Calu3 (cell line): Measurements from ENCODE around the gene PPP1R9B. TPM values are rescaled to one million over a fixed set of nuclear protein-coding genes. Genes with fewer than 3 reads are reported as not detected.

ENCODE experiments used
- BruUV-seq: library from RNA; stranded (reverse); fragments of 400-500 nt; replicated peaks from 2 replicates; lab custom pipeline; 2021; lab: Mats Ljungman, UMichigan
- CTCF ChIA-PET: fragments of 300-600 bp; sonication (Branson Sonifier 250); formaldehyde crosslinking; loops from one replicate; lab custom pipeline; 2022; ENCODE audit warnings: antibody characterized with exemption; lab: Charles Lee
- DNase-seq: peaks from one replicate; pipeline ENCODE4 v3.0.0; 2022
- H3K27ac Mint-ChIP-seq: one replicate; pipeline ENCODE4 v1.8.0; 2022; ENCODE audit warnings: mixed read lengths; ENCODE audit not compliant: unreplicated experiment
- H3K27me3 Mint-ChIP-seq: one replicate; pipeline ENCODE4 v1.8.0; 2022; ENCODE audit warnings: mixed read lengths; ENCODE audit not compliant: unreplicated experiment
- H3K36me3 Mint-ChIP-seq: one replicate; pipeline ENCODE4 v1.8.0; 2022; ENCODE audit warnings: mild to moderate bottlenecking, moderate library complexity, mixed read lengths; ENCODE audit not compliant: insufficient read depth, unreplicated experiment
- H3K4me1 Mint-ChIP-seq: one replicate; pipeline ENCODE4 v1.8.0; 2022; ENCODE audit warnings: mild to moderate bottlenecking, low read depth, mixed read lengths; ENCODE audit not compliant: unreplicated experiment
- H3K4me3 Mint-ChIP-seq: one replicate; pipeline ENCODE4 v1.8.0; 2022; ENCODE audit warnings: mild to moderate bottlenecking, low read depth, moderate library complexity, mixed read lengths; ENCODE audit not compliant: unreplicated experiment
- H3K9me3 Mint-ChIP-seq: one replicate; pipeline ENCODE4 v1.8.0; 2022; ENCODE audit warnings: low read depth, mixed read lengths; ENCODE audit not compliant: unreplicated experiment
- intact Hi-C: fragments of 100-400 bp; cut with micrococcal nuclease; formaldehyde crosslinking; loops from one replicate; pipeline ENCODE4 v1.10.0; 2022; ENCODE audit not compliant: unreplicated experiment
- total RNA-seq: library from RNA; stranded (reverse); gene quantifications from 2 replicates; pipeline ENCODE4 v1.2.3, GENCODE V29; 2022
- TF ChIP-seq, protein P1 (sequence below): fragments of 200-600 bp; IDR thresholded peaks from one replicate; pipeline ENCODE4 v1.8.0; 2022; ENCODE audit warnings: antibody characterized with exemption; ENCODE audit not compliant: unreplicated experiment

Gene PPP1R9B
- total RNA-seq, 1 experiment from 2014 or later, result 74.3 TPM

- no peak for DNase-seq
- CTCF ChIA-PET, result no interaction called here
- Mint-ChIP-seq H3K4me3 (no peak overlapping the region), H3K27me3 (peaks cover 95% of the 10 kb centered on the region), H3K4me1 (peaks cover 10% of the 10 kb centered on the region), H3K36me3 (peaks cover 7% of the 10 kb centered on the region), H3K9me3 (no peaks in the 10 kb centered on the region), H3K27ac (no peak overlapping the region)
- intact Hi-C loops, result no loop called here
- TF ChIP-seq, protein P1, sequence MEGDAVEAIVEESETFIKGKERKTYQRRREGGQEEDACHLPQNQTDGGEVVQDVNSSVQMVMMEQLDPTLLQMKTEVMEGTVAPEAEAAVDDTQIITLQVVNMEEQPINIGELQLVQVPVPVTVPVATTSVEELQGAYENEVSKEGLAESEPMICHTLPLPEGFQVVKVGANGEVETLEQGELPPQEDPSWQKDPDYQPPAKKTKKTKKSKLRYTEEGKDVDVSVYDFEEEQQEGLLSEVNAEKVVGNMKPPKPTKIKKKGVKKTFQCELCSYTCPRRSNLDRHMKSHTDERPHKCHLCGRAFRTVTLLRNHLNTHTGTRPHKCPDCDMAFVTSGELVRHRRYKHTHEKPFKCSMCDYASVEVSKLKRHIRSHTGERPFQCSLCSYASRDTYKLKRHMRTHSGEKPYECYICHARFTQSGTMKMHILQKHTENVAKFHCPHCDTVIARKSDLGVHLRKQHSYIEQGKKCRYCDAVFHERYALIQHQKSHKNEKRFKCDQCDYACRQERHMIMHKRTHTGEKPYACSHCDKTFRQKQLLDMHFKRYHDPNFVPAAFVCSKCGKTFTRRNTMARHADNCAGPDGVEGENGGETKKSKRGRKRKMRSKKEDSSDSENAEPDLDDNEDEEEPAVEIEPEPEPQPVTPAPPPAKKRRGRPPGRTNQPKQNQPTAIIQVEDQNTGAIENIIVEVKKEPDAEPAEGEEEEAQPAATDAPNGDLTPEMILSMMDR, result no peak
- BruUV-seq, result no TSS peak
Observed at GRCh38 chr17:50194140-50194933, 43.9 kb upstream of the PPP1R9B start.

DNA sequence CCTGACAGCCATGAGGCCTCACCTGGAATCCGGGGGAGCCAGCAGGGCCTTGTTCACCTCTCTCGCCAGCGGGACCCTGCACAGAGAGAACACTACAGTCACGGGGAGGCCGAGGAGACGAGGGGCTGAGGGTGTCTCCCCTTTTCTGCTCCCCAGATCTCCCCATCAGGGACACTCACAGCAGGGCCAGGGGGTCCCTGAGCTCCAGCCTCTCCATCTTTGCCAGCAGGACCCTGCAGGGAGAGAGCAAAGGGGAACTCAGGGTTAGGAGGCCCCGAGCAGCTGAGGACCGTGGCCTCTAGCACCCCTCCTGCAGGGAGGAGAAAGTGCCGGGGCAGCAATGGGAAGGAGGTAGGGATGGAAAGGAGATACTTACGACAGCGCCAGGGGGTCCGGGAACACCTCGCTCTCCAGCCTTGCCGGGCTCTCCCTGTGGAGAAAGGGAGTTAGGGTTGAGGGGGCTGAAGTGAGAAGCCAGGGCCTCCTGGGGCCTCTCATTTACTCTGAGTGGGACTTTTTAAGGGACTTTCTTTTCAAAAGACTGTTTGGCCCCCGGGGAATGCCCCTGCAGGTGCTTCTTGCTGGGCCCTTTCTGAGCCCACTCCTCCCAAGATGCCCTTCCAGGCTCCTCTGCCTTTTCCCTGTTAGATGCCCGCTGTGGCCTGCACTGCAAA is 42.3 kb upstream of the PPP1R9B start:
- DNase-seq, result no peak
- no peaks in the 10 kb centered on the region for H3K9me3 Mint-ChIP-seq
- no peaks in the 10 kb centered on the region for H3K4me1 Mint-ChIP-seq
- no peaks in the 10 kb centered on the region for H3K36me3 Mint-ChIP-seq
- H3K27me3 Mint-ChIP-seq, result peaks cover 98% of the 10 kb centered on the region
- no peak overlapping the region for H3K27ac Mint-ChIP-seq
- TF ChIP-seq, protein P1, result no peak
- intact Hi-C loops, result no loop called here
- H3K4me3 Mint-ChIP-seq, result no peak overlapping the region
- CTCF ChIA-PET, result no interaction called here
- no TSS peak for BruUV-seq

DNA sequence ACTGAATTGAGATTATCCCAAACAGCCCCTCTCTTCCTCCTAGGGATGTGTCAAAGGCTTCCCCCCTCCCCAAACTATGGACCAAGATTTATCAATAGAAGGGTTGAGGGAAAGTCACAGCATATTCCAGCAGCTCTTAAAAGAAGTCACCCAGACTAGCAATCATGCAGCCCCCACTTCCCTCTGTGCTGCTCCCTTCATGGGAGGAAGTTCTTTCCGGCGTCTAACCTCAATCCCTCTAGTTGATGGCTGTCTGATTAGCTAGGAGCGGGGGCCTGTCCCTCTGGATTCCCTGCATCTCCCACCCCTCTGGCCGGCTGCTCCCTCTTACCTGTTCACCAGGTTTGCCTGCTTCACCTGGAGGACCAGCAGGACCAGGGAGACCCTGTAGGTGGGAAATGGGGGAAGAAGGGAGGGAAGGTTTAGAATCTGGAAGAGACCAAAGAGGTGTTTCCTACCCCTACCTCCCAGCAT is 41.7 kb upstream of the PPP1R9B start:
- Mint-ChIP-seq H3K36me3 (no peaks in the 10 kb centered on the region), H3K4me3 (no peak overlapping the region), H3K4me1 (no peaks in the 10 kb centered on the region), H3K27me3 (peaks cover 98% of the 10 kb centered on the region), H3K9me3 (no peaks in the 10 kb centered on the region), H3K27ac (no peak overlapping the region)
- no TSS peak for BruUV-seq
- intact Hi-C loops, result no loop called here
- no peak for DNase-seq
- TF ChIP-seq, protein P1, result no peak
- CTCF ChIA-PET, result no interaction called here

GRCh38 chr17:50191359-50192143 is 41.1 kb upstream of the PPP1R9B start:
- H3K27me3 Mint-ChIP-seq, result peaks cover 98% of the 10 kb centered on the region
- no peaks in the 10 kb centered on the region for H3K4me1 Mint-ChIP-seq
- BruUV-seq, result no TSS peak
- H3K9me3 Mint-ChIP-seq, result no peaks in the 10 kb centered on the region
- TF ChIP-seq, protein P1, result no peak
- H3K36me3 Mint-ChIP-seq, result no peaks in the 10 kb centered on the region
- no peak overlapping the region for H3K27ac Mint-ChIP-seq
- no peak overlapping the region for H3K4me3 Mint-ChIP-seq
- DNase-seq, result no peak
- intact Hi-C loops, result no loop called here
- CTCF ChIA-PET, result no interaction called here
